NCI-H2107 treated with DMSO at 0.1 percent for 48 hours (cell line): ENCODE measurements around the gene TRIM8.
"Not testable (repeated sequence)": the region's sequence is repeated elsewhere in the genome, so short reads cannot be mapped to it uniquely, and the experiment has no call there.

Experiments used
- DNase-seq: peaks from one replicate; lab custom pipeline; 2025; ENCODE audit not compliant: unreplicated experiment; lab: John Stamatoyannopoulos, UW

Gene TRIM8

DNA sequence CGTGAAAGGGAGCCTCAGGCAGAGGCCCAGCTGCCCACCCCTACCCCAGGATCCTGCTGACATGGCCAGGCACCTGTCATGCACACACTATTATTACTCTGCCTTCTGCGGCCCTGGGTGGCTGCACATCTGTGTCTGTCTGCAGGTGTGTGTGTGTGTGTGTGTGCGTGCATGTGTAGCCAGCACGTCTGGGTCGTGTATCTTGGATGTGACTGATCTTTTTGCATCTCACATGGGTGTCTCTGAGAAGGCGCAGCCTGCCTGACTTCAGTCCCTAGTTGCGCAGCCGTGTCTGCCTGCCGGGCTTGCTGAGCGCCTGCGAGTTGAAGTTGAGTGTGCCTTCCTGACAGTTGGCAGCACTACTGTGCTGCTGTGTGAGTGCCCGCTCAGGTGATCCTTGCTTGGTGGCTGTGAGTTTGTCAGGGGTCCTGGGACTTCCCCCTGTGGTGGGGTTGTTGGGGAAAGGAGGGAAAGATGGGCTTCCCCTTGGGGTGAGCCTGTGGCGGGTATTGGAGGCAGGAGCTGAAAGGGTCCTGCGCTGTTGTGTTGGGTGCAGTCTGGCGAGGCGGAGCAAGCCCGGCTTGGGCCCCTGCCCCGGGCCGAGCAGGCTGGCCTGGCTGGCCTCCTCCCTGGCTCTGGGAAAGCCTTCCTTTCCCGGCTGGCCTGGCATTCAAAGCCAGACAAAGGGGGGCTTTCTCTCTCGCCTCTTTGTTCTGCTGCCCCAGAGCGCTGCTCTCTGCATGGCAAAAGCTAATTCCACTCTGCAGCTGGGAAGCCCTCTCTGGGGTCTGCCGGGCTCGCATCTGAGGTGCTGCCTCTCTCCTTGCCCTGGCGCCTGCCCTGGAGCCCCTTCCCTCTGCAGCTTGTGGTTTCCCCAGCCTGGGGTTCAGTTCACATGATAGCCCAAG lies 4.9 kb downstream of the TRIM8 start:
- no peak for DNase-seq

- DNase-seq = no peak
Observed at GRCh38 chr10:102649797-102650654, 5.7 kb downstream of the TRIM8 start.

GRCh38 chr10:102650655-102651454 lies 6.6 kb downstream of the TRIM8 start:
- no peak for DNase-seq

DNA sequence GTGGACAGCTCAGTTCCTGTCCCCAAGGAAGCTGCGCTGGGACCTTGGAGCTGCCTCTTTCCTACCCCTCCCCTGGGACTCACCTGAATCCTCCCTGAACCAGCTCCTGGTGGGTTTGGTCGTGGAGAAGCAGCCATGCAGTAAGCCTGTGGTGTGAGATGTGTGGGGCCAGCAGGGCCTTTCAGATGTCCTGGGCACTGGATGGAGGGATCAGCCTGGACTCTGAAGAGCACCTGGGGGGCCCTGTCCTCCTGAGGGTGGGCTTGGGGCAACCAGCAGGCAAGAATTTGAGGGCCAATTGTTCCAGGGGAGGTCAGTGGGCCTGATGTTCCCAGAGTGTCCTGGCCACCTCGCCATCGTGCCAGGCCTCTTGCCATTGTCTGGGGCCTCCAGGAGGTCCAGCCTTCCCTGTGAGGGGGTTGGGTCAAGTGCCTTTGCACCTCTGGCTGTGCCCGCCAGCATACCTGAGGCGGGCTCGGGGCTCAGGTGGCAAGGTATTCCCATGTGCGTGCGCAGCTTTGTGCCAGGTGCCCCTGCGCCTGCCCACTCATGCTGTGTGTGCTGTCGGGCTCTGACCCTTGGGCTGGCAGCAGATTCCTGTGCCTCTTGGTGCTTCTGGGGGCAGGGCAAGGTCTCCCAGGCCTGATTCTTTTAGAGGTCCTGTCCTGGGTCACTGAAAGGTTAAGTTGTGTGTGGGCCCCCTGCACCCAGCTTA lies 7.3 kb downstream of the TRIM8 start:
- DNase-seq = no peak

GRCh38 chr10:102652170-102652916 lies 8.1 kb downstream of the TRIM8 start:
- DNase-seq = no peak

- DNase-seq = no peak
Observed at GRCh38 chr10:102653060-102653459, 8.8 kb downstream of the TRIM8 start.

- DNase-seq = no peak
Observed at GRCh38 chr10:102654566-102654965, 10.3 kb downstream of the TRIM8 start.

DNA sequence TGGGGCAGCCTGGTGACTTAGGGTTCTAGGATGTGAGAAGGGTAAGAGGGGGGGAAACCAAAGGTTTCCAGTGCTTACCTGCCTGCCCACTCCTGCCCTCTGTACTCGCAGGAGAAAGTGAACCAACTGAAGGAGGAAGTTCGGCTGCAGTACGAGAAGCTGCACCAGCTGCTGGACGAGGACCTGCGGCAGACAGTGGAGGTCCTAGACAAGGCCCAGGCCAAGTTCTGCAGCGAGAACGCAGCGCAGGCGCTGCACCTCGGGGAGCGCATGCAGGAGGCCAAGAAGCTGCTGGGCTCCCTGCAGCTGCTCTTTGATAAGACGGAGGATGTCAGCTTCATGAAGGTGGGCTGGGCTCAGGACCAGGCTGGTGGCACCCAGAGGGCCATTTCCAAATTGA lies 10.7 kb downstream of the TRIM8 start:
- DNase-seq = no peak

- no peak for DNase-seq
Observed at GRCh38 chr10:102656026-102656425, 11.7 kb downstream of the TRIM8 start.

- no peak for DNase-seq
Observed at GRCh38 chr10:102656791-102657371, 12.6 kb downstream of the TRIM8 start.

DNA sequence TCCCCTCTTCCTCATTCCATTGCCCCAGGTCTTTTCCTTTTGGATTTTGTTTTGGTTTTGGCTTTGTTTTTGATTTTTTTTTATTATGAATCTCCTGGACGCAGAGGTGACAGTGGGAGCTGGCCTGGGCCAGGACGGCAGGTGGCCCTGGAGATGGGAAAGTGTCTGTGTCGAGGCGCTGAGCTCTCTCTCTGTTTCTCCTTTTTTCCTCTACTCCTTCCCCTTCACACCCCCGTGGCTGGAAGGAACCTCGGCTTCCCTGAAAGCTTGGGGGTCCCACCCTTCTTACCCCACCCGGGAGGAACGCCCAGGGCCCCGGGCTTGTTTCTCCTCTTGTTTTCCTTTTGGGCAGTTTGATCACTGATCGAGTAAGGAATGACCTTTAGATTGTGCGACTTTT lies 13.2 kb downstream of the TRIM8 start:
- no peak for DNase-seq

- DNase-seq = no peak
Observed at GRCh38 chr10:102657984-102658724, 13.9 kb downstream of the TRIM8 start.

GRCh38 chr10:102658802-102659201 lies 14.5 kb downstream of the TRIM8 start:
- DNase-seq = no peak

- no peak for DNase-seq
Observed at GRCh38 chr10:102660888-102661657, 16.8 kb downstream of the TRIM8 start.

DNA sequence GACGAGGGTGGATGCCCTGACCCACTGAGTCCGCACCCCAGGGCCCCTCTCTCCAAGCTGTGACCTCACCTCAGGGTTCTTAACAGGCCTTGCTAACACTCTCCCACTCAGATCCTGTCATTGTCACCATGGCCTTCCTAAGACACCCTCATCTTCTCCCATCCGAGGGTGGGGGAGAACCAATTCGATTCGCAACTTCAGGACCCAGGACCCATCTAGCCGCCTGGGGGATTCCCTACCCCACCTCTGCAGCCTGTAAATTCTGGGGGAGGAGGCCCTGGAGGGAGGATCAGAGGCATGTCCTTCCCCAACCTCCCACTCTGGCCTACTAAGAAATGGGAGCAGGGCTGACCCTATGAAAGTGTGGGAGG lies 17.4 kb downstream of the TRIM8 start:
- DNase-seq = no peak

- no peak for DNase-seq
Observed at GRCh38 chr10:102665904-102666509, 21.7 kb downstream of the TRIM8 start.

DNA sequence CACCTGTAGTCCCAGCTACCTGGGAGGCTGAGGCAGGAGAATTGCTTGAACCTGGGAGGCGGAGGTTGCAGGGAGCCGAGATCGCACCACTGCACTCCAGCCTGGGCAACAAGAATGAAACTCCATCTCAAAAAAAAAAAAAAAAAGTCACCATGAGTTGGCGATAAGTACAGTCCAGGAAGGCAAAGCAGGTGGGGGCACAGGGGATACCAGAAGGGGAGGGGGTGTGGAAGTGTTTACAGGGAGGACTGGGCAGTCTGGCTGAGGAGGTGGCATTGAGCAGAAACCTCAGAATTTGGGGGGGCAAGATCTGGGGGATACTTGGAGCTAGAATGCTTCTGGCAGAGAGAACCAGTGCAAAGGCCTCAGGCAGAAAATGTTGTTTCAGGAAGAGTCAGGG lies 23.1 kb downstream of the TRIM8 start:
- not testable (repeated sequence) for DNase-seq
